ENCODE results near the gene COA4.

- TF ChIP-seq CTCF (IDR thresholded peaks at IDR 0.05) (no peak), EP300 (IDR thresholded peaks at IDR 0.05) (no peak), POLR2A (IDR thresholded peaks at IDR 0.05) (no peak)
Measured at GRCh38 chr11:73854680-73855079, 22.0 kb downstream of the COA4 start.
